ENCODE data around the gene UBAC1.

Gene UBAC1

DNA sequence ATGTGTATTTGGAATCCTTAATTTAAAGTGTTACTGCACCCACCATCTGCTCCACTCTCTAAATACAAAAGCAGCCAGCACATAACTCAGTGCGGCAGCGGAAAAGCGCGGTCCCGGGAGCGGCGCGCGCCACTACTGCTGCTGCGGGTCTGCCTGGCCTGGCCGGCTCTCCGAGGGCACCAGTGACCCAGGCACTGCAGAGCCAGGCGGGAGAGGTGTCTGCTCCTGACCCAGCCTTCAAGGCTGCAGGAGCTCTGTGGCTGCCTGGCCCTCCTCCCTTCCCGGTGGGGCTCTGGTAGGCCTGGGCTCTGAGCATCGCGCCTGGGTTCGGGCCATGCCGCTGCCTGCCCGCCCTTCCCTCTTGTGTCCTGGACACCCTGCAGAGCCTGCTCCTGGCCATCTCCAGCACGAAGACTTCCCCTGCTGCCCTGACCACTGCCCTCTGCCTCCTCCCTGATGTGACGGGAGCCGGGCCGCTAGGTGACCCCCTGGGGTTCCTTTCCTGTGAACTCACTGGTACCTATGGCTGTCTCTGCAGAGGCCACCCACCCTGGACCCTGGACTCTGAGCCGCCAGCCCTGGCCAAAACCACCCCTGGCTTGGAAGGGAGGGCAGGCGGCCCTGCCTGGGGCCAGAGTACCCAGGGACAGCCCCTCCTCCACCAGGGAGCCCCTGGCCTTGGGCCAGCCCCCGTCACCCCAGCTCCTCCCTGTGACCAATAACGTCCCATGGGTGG, 32.8 kb upstream of the UBAC1 start:
- DNase-seq: no peak

DNA sequence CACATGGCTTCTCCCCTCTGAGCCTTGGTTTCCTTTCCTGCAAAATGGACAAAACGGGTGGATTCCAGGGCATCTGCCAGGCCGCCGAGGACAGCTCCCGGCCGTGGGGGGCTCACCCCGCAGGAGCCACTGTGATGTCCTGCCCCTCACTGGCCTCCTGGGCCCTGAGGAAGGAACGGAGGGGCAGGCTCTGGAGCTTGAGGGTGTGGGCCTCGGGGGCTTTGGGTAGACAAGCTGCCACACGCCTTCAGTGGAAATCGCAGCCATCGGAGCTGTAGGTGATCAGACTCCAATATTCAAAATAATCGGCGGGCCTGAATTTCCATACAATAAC, 32.2 kb upstream of the UBAC1 start:
- DNase-seq: no peak

DNA sequence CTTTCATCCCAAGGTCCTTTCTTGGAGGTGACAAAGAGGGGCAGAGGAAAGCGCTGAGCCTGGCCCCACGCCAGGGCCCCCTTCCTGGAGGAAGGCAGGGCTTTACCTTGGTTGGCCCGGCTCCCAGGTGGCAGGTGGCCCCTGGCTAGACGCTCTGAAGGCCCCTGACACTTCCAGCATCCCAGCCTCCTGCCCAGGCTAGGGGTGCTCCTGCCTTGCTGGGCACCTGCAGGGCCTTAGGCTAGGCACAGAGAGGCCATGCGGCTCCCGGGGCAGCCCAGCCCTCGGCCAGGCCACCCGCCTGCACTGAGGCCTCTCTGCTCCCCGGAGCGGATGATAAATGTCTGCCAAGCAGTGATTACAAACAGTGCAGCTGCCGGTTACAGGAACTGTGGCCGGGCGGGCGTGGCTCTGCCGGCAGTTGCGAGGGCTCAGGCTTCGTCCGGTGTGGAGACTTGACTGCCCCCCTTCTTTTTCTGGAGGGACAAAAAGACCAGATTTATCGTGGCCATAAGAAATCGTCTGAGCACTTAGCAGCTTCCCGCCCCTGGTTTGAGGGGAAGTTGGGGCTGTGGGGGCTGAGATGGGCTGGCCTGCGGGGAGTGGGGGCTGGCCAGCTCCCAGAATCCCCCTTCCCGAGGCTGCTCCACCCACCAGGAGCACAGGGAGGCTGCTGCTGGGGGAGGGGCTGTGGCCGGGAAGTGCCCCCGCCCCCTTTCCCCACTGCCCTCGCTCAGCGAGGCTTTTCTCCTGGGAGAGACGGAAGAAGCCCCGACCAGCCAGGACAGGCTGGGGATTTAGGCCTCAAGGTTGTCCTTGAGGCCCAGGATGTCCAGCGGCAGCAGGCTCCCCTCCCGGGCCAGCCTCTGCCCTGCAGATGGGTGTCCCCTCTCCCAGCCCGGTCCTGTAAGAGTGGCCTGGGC, 31.6 kb upstream of the UBAC1 start:
- no peak for DNase-seq

DNA sequence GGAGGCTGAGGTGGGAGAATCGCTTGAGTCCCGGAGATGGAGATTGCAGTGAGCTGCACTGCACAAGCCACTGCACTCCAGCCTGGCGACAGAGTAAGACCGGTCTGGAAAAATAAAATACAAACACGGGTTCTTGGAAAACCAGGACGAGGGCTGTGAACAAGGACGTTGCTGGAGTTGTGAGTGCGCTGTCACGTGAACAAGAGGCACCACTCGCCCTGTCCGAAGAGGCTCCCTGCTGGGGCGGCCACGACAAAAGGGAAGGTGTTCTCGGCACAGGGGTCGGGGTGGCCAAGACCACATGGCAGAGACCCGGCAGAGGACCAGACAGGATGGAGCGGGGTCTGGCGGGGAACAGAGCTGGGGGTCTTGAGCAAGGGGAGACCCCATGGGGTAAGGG, 30.6 kb upstream of the UBAC1 start:
- DNase-seq: no peak

DNA sequence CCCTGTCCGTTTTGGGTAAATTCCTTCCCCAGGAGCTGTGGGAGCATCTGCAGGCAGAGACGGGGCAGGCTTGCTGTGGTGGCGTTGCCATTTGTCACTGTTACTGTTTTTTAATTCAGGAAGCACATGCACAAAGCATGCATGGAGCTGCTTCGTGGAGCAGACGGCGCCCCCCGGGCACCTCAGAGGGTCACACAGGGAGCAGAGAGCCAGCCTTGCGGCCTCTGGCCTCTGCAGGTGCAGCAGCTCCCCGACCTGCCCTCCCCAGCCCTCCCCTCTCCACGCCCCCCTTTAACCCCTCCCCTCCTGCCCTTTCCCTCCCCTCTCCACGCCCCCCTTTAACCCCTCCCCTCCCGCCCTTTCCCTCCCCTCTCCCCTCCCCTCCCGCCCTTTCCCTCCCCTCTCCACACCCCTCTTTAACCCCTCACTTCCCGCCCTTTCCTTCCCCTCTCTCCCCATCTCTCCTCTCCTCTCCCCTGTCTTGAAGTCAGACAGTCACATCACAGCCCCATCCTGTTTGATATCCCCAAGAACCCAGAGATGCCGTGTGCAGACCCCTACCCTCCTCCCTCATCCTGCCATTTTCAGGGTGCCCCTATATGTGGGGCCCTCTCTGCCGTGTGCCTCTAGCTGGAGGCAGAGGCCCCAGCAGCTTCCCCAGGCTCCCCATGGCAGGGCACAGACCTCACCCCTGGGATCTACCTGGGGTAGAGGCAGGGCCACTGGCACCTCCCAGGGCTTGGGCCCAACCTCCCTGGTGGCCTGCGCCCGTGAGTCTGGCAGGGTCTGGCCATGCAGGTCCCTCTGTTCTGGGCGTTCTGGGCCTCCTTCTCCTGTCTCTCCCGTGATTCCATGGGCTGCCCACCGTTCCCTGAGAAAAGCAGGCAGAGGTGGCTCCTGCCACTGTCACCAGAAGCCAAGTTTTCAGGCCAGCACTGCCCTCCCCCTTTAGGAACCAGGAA, 29.6 kb upstream of the UBAC1 start:
- peak in 1 of 2 experiments; percentile 11 for DNase-seq

DNA sequence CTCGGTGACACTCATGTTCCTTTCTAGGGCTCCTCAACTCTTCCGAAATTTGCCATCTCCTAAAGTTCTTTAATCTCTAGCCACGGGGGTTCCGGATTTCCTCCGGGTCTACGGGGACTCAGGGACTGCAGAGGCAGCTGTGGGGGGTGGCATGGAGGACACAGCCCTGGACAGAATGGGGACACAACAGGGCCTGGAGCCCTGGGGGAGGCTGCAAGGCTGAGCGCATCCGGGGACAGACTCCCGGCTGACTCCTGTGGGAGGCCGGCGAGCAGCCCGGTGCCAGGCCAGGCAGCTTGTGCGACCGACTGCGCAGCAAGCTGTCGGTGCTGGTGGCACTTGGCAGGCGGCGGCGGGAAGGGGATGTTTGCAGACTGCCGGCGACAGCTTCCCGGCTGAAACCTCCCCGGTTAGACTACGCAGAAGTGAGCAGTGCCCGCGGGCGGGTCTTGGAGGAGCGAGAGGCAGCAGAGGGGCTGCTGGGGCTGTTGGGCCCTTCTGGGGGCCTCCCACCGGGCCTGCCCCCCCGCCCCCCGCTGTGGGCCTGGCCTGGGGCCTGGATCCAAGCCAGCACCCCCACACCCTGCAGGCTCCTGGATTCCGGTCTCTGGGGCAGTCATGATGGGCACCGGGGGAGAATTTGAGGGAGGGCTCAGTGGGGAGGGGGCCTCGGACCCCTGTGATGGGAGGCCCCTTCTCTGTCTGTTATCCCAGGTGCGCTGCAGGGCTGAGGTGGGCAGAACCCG, 28.7 kb upstream of the UBAC1 start:
- no peak for DNase-seq

DNA sequence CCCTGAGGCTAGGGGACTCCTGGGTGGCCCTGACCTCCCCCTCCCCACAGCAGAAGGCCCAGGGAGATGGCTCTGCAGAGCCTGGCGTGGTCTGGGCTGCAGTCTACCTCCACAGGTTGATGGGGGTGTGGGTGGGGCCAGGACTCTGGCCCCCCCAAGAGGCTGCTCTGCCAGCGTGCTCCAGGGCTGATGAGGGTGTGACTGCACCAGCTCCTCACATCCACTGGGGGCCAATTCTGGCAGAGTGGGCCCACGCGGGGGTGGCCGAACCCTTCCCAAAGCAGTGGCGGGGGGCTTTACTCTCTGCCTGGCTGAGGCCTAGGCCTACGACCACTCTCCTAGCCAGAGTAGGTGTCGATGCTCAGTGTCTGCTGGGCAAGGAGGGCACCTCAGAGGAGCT, 28.0 kb upstream of the UBAC1 start:
- no peak for DNase-seq

DNA sequence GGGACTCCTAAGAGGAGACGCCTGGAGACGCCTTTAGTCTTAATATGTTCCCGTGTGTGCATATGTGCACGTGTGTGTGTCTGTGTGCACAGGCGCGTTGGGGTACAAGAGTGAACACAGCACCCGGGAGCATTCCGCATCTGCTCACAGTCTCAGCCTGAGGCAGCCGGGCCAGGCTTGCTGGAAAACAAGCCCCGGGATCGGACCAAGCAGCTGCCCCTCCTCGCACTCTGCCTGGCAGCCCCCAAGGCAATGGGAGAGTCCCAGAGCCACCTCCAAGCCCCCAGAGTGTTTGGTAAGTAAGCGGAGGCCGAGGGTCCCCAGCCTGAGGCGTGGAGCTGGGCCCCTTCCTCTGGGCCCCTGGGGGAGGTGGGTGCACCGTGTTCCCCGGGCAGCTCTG, 27.3 kb upstream of the UBAC1 start:
- DNase-seq: no peak

DNA sequence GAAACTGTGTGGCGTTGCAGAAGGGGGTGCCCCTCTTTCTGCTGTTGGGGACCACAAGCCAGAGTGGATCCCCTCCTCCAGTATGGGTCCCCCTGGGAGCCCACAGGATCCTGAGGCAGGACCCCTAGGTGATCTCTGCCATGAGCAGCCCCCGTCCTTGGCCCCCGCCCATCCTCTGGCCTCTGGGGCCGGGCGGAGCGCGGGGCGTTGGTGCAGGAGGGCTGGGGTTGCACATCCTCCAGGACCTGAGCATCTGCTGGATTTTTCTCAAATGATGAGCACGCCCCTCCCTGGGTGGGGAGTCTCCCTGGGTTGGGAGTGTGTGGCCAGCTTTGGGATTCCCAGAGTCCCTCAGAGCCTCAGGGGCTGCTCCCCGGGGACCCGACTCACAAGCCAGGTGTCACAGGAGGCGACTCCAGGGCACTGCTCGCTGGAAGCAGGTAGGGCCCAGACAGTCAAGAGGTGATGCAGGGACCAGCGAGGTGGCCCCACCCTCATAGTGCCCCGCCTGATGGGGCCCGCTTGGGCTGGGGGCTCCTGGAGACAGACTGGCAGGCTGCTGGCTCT, 26.7 kb upstream of the UBAC1 start:
- DNase-seq: no peak

DNA sequence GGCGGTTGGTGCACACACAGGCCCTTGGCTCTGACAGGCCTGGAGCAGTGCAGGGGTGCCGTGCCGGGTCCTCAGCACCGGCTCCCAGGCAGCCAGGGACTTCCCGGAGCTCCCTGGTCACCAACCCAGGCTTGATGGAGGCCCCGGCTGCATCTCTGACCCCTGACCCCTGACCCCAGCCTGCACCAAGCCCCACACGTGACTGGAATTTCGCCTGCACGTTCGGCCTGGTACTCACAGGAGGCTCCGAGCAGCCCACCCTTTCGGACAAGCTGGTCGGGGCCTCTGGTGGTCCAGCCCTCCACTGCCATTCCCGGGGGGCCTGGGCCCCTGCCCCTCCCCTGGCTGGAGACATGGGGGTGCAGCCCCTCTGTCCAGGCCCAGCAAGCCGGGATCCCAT, 25.4 kb upstream of the UBAC1 start:
- no peak for DNase-seq

DNA sequence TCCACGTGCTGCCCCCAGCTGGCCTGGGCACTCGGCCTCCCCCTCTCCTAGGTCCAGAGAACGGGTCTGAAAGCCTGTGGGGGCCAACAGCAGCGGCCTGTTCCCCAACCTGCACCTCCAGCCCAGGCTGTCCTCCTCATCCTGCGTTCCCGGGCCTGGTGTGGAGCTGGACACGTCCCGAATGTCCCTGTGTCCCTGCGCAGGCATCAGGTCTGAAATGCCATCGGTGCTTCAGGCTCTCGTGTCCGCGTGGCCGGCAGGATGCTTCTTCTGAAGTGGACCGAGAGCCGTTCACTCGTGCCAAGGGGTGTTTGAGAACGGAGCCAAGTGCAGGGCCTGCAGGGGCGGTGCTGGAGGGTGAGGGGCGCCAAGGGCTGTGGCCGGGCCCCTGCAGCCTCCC, 24.7 kb upstream of the UBAC1 start:
- DNase-seq: no peak

DNA sequence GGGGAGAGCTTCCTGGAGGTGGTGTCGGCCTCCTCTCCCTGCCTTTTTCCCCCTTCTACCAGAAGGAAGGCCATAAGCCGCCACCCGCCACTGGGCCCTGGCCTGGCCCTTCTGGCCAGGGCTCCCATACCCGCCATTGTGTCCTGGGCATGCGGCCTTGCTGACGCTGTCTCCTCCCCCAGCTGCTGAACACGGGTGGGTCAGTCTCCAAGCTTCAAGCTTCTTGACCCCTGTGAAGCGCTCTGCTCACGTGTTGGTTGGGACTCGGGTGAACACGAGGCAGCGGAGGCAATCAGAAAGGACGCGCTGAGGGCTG, 24.2 kb upstream of the UBAC1 start:
- no peak for DNase-seq

DNA sequence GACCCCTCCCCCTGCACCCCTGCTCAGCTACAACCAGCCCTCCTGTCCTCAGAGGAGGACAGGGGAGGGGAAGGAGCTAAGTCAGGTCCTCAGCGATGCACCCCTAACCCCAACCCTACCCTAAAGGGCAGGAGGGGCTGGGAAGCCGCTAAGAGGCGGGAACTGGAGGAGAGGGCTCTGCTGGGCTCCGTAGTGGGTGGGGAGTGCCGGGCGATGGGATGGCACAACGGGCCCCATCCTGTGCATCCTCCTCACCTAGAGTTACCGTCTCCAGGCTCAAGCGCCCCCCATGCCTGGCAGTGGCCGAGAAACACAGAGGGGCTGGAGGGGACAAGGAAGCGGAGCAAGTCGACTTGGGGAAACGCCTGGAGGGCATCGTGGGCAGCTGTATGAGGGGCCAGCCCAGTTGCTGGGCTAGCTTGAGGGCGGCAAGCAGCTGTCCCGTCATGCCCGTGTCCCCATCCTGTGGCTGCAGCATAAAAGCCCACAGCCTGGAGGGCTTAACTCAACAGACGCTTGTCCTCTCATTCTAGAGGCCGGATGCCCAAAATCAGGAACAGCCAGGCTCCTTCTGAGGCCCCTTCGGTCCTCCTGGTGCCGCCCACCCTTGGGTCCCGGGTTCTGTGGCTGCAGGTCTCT, 23.0 kb upstream of the UBAC1 start:
- no peak for DNase-seq

DNA sequence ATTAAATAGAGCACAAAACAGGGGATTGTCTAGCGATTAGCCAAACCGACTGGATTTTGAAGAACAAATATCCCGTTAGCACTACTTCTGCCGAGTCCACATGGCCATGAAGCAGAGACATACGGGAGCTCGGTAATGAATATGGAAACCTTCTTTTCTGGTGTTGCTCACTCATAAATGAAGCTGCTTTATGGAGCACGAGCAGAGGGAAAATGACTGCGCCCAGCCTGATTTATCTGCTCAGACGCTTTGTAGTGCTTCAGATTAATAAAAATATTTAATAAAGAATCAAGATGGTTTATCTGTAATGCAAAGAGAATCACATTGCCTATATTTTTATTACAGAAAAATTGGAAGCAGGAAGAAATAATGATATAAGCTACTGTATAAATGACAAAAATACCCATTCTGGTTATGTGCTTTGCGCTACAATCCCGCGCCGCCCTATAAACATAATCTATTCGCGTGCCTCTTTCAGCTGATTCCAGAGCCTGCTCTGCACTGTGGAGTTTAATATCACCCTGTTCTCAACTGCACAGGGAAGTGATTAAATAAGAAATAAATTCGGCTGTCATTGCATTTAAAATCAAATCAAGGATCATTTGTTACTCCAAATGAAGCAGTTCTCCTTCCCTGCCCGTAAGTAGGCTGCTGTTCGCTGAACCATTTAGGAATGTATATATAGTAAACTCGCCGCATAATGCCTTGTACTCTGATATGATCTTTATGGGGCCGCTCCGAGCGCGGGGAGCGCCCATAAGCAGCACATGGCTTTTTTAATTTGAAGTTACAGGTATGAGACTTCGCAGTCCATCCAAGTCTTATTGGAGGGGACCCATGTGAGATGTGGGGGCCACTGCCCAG, 22.3 kb upstream of the UBAC1 start:
- no peak for DNase-seq

DNA sequence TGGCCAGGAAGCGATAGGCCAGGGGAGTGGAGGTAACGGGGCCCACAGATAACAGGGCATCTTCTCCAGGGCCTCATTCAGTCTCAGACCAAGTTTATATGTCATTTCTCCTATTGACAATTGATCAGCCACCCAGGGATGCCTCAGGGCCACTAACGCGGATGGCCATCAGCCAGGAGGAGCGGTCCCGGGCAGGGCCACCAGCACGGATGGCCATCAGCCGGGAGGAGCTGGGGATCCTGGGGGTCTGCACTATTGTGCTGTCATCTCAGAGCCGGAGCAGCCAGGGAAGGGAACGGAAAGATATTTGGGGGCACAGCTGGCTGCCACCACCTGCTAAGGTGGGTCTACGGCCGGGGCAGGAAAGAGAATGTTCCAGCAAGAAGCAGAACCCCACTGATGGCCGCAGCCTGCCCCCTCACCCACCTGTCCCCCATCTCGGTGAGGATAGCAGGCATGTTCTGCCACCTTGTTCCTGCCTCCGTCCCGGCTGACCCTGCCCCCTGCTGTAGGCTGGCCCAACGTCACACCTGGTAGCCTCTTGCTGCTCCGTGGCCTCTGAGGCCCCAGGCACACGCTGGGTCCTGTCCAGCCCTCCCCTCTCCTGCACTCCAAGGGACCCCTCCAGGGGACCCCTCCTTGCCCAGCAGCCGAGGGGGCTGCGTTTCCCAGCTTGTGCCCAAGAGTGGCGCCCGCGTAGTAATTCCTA, 21.5 kb upstream of the UBAC1 start:
- DNase-seq: no peak

DNA sequence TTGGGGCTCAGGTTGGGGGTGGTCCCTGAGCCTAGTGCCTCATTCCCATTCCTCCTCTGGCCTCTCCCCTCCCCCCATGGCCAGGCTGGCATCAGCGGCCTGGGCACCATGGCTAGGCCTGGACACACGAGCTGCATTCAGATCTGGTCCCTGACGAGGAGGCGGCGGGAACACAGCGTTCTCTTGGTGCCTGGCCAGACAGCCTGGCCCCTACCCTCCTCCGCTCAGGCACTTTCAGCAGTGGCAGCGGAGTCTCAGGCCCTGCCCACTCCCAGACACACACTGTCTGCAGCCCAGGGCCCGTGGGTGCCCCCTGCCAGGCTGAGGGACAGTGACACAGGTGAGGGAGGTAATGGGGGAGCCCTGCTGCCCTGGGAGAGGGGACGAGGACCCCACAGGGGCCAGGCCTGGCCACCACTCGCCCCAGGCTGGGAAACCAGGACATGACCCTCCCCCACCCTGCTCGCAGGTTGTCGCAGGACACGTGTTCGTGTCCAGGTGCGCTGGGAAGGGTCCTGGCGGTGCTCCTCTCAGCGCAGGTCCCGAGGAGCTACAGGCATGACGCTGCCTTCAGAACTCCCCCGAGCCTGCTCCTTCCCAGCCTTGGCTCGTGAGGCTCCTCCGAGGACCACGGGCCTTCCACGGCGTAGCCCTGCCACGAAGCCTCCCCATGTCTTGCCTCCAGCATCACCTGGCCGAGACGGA, 19.9 kb upstream of the UBAC1 start:
- no peak for DNase-seq

DNA sequence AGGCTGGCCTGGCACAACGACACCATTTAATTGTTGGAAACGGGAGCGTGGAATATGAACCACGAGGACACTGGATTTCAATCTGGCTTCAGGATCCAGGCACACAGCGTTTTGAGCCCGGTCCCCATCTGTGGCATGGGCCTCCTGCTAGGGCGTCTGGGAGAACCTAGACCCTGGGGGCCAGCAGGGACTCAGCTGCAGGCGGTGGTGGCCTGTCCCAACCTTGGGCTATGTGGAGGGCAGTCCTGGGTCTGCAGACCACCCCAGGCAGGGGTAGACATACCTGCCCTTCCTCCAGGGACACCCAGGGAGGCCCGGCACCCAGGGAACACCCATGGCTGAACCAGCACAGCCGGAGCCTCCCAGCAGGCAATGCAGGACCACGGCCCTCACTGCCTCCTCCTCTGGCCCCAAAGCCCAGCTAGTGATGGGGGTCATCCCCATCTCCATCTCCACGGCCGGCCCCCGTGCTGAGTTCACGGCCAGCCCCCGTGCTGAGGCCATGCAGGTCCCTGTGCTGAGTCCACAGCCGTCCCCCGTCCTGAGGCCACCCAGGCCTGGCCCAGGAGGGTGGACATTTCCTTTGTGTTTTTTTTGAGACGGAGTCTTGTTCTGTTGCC, 18.5 kb upstream of the UBAC1 start:
- no peak for DNase-seq

DNA sequence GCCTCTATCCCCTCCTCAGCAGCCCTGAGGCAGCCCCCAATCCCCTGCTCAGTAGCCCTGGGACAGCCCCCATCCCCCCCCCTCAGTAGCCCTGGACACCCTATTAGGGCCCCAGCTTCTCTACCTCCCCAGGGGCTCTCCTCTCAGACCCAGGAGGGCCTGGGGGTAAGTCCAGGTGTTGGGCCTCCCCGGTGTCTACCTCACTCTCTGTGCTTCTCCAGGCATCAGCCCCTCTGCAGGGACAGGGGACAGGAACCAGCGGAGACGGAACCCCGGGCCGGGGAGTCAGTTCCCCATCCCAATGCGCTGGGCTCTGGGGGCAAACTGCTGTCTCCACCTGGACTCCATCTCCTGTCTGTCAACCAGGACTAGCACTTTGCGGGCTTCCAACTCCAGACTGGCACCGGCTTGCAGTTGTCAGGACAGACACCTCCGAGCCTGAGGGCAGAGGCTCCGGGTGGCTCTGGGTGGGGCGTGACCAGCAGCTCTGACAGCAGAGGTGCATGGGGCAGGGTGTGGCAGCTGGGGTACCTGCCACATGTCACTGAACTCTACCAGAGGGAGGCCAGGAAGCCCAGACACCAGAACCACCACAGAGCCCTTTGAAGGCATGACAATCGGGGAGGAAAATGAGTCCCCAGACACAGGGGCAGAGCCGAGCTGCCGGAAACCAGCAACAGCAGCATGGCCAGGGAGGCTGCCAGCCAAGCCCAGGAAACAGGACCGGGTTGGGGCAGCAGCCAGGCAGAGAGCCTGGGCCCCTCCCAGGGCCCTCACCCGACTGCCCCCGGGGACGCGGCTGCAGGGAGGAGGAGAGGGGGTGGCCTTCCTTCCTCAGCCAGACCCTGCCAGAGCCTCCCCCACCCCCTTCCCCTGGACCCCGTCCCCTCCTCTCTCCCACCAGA, 17.7 kb upstream of the UBAC1 start:
- no peak for DNase-seq

All from NCI-H1930 (cell line).